Measurements from ENCODE around the gene AP5Z1.
"Not testable (repeated sequence)": the region's sequence is repeated elsewhere in the genome, so short reads cannot be mapped to it uniquely, and the experiment has no call there.

AP5Z1 gene

DNA sequence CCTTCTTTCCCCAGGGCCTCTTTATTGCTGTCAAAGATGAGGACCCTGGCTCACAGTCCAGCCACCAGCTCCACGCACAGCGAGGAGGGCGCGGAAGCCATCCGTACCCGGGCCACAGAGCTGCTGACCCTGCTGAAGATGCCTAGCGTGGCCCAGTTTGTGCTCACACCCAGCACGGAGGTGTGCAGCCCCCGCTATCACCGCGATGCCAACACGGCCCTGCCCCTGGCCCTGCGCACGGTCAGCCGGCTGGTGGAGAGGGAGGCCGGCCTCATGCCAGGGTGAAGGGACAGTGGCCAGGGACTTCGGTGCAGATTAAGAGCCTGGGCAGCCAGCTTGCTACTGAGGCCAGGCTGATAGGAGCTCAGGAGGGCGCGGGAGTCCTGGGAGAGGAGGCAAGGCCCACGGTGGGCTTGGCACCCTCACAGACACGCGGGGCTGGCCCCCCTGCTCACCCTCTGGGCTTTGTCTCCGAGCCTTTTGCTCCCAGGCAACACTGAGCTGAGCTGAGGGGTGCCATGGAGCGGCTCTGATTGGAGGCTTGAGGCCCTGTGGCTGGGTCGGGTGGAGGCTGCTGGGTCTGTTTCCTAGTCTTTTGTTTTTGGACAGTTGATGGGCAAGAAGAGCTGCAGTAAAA, 15.8 kb downstream of the AP5Z1 start:
- no peak overlapping the region for H3K4me3 ChIP-seq (ENCODE audit: low read depth, low read length)

DNA sequence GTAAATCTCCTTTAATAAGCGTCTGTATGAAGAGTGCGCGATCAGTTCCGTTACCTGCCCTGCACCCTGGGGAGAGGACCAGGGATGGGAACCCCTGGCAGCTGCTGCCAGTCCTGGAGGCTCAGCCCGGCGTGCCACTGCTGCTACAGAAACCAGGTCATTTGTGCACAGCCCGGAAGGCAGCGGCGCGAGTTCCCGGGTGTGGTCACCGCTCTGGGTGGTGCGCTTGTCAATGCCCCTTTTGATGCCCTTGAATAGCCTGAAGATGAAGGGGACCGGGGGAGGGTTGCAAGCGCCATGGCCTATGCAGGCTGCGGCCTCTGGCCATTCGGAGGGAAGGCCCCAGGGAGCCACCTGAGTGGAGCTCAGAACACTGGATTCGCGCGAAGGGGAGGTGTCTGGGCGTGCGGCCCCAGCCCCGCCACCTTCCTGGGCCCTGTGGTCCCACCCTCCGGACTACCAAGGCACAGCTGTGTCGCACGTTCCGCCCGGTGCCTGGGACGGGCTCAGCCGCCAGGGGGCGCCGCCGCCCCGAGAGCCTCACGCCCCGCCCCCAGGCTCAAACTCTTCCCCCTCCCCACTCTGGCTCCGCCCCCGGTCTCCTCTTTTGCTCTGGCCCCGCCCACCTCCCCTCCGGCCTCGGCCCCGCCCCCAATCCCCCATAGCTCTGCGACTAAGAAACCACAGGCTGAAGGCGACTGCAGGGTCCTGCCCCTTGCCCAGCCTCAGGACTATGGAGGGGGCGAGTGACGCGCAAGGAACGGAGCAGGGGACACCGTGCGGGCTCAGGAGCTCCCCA, 16.5 kb downstream of the AP5Z1 start:
- no peak overlapping the region for H3K4me3 ChIP-seq (ENCODE audit: low read depth, low read length)
- TF ChIP-seq, protein P1, sequence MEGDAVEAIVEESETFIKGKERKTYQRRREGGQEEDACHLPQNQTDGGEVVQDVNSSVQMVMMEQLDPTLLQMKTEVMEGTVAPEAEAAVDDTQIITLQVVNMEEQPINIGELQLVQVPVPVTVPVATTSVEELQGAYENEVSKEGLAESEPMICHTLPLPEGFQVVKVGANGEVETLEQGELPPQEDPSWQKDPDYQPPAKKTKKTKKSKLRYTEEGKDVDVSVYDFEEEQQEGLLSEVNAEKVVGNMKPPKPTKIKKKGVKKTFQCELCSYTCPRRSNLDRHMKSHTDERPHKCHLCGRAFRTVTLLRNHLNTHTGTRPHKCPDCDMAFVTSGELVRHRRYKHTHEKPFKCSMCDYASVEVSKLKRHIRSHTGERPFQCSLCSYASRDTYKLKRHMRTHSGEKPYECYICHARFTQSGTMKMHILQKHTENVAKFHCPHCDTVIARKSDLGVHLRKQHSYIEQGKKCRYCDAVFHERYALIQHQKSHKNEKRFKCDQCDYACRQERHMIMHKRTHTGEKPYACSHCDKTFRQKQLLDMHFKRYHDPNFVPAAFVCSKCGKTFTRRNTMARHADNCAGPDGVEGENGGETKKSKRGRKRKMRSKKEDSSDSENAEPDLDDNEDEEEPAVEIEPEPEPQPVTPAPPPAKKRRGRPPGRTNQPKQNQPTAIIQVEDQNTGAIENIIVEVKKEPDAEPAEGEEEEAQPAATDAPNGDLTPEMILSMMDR (IDR thresholded peaks at IDR 0.05; ENCODE audit: borderline replicate concordance, insufficient read depth, low read depth, low read length) = peak; percentile 52; the same call in 1 of the 2 replicates

More for the DNA sequence above, 15.8 kb downstream of the AP5Z1 start:
- TF ChIP-seq, protein P1 (IDR thresholded peaks at IDR 0.05; ENCODE audit: borderline replicate concordance, insufficient read depth, low read depth, low read length) = no peak

DNA sequence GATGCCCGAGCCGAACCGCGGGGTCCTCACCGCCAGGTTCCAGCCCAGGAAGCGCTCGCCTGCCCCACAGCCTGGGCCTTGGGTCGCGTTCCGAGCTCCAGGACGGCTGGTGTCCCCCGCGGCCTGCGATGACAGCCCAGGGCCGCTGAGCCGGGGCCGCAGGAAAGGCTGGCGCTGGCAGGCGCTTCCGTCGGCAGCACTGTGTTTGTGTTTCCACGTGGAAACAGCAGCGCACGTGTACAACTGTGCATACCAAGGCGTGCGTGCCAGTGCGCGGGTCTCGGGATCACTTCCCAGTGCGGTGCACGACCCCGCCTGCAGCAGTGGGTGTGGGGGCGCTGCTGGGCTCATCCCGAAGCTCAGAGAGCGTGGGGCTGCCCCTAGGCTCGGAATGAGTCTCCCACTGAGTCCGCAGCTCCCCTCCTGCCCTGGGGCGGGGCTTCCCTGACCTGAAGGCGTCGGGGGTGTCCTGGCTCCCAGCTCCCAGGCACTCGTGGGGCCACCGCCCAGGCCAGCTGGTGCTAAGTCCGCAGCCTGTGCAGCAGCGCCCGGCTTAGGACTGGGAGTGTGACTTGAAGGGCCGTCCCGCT, 17.2 kb downstream of the AP5Z1 start:
- no peak overlapping the region for H3K4me3 ChIP-seq (ENCODE audit: low read depth, low read length)
- TF ChIP-seq, protein P1 (IDR thresholded peaks at IDR 0.05; ENCODE audit: borderline replicate concordance, insufficient read depth, low read depth, low read length) = no peak

DNA sequence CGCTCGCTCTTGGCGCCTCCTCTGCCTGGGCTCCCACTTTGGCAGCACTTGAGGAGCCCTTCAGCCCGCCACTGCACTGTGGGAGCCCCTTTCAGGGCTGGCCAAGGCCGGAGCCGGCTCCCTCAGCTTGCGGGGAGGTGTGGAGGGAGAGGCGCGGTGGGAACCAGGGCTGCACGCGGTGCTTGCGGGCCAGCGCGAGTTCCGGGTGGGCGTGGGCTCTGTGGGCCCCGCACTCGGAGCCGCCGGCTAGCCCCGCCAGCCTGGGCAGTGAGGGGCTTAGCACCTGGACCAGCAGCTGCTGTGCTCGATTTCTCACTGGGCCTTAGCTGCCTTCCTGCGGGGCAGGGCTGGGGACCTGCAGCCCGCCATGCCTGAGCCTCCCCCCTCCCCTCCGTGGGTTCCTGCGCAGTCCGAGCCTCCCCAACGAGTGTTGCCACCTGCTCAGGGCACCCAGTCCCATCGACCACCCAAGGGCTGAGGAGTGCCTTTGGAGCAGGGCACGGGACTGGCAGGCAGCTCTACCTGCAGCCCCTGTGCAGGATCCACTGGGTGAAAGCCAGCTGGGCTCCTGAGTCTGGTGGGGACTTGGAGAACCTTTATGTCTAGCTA, 18.1 kb downstream of the AP5Z1 start:
- not testable (repeated sequence) for H3K4me3 ChIP-seq (ENCODE audit: low read depth, low read length)

DNA sequence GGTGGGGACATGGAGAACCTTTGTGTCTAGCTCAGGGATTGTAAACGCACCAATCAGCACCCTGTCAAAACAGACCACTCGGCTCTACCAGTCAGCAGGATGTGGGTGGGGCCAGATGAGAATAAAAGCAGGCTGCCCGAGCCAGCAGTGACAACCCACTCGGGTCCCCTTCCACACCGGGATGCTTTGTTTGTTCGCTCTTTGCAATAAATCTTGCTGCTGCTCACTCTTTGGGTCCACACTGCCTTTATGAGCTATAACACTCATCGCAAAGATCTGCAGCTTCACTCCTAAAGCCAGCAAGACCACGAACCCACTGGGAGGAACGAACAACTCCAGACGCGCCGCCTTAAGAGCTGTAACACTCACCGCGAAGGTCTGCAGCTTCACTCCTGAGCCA, 18.7 kb downstream of the AP5Z1 start:
- H3K4me3 ChIP-seq (ENCODE audit: low read depth, low read length) = not testable (repeated sequence)

DNA sequence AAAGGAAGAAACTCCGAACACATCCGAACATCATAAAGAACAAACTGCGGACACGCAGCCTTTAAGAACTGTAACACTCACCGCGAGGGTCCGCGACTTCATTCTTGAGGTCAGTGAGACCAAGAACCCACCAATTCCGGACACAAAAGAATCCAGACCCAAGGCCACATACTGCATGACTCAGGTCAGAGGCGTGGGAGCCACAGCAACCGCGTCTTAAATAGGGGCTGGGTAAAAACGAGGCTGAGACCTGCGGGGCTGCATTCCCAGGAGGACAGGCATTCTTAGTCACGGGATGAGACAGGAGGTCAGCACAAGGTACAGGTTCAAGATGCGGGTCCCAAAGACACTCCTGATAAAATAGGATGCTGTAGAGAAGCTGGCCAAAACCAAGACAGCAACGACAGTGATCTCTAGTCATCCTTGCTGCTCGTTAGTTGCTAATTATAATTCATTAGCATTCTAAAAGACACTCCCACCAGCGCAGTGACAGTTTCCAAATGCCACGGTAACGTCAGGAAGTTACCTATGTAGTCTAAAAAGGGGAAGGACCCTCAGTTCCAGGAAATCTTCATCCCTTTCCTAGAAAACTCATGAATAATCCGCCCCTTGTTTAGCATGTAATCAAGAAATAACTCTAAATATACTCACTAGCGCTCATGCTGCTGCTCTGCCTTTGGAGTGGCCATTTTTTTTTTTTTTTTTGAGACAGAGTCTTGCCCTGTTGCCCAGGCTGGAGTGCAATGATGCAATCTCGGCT, 19.3 kb downstream of the AP5Z1 start:
- TF ChIP-seq, protein P1 (IDR thresholded peaks at IDR 0.05; ENCODE audit: borderline replicate concordance, insufficient read depth, low read depth, low read length) = no peak
- H3K4me3 ChIP-seq (ENCODE audit: low read depth, low read length) = no peak overlapping the region

DNA sequence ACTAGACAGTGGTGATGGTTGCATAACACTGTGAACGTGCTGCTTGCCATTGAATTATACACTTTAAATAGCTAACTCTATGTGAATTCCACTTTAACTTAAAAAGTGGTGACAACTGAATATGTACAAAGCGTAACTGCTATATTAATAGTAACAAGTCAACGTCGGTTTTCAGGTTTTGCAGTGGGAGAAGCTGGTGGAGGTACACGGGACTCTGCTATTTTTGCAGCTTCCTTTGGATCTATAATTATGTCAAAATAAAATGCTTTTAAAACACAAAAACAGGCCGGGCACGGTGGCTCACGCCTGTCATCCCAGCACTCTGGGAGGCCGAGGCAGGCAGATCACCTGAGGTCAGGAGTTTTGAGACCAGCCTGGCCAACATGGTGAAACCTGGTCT, 21.0 kb downstream of the AP5Z1 start:
- H3K4me3 ChIP-seq (ENCODE audit: low read depth, low read length) = no peak overlapping the region

More for the DNA sequence above, 21.0 kb downstream of the AP5Z1 start:
- TF ChIP-seq, protein P1 (IDR thresholded peaks at IDR 0.05; ENCODE audit: borderline replicate concordance, insufficient read depth, low read depth, low read length) = no peak

Measured in GM12875 (cell line).